ENCODE data around the gene PYROXD2. TPM values are rescaled to one million over a fixed set of nuclear protein-coding genes. Genes with fewer than 3 reads are reported as not detected.

The PYROXD2 gene
- total RNA-seq, 1 experiment from 2014 or later, result 7.0 TPM

DNA sequence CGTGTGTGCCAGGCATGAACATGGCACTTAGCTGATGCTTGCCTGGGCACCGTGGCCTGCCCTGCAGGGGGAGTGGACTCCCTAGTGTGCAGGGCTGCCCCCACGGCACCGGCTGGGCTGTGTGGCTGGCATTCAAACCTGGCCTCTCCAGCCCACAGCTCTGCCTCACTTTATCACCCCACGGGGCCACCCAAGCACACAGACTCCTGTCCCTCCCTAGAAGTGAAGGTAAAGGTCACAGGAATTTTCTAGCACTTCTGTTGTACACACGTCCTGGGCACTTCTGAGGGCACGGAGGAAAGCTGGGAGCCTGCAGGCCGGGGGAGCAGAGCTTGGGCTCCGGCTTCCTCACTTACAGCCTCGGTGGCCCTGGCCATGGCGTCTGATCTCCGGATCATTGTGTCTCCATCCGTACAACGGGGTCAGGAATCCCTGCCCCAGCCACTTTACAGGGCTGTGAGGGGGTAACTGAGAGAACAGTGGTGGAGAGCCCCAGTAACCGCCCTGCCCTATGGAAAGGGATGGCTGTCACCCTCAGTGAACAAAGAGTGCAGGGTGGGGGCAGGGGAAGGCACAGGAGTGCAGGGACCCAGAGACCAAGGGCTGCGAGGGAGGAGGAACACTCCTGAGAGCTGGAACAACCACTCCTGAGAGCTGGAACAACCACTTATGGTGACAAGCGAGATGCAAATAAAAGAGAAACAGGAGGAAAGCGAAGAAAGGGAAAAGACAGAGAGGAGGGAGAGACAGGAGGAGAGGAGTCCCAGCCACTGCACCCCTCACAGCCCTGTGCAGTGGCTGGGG lies 3.9 kb upstream of the PYROXD2 start:
- Mint-ChIP-seq H3K4me3 (ENCODE audit: low read depth, unreplicated experiment) (no peak overlapping the region), H3K9me3 (ENCODE audit: low read depth, unreplicated experiment) (no peaks in the 10 kb centered on the region), H3K4me1 (ENCODE audit: low read depth, unreplicated experiment) (no peaks in the 10 kb centered on the region), H3K27ac (ENCODE audit: unreplicated experiment) (no peak overlapping the region), H3K36me3 (ENCODE audit: insufficient read depth, unreplicated experiment) (peaks cover 6% of the 10 kb centered on the region), H3K27me3 (ENCODE audit: unreplicated experiment) (no peaks in the 10 kb centered on the region)
- no TSS peak for BruUV-seq (replicated peaks)
- TF ChIP-seq, protein P1, sequence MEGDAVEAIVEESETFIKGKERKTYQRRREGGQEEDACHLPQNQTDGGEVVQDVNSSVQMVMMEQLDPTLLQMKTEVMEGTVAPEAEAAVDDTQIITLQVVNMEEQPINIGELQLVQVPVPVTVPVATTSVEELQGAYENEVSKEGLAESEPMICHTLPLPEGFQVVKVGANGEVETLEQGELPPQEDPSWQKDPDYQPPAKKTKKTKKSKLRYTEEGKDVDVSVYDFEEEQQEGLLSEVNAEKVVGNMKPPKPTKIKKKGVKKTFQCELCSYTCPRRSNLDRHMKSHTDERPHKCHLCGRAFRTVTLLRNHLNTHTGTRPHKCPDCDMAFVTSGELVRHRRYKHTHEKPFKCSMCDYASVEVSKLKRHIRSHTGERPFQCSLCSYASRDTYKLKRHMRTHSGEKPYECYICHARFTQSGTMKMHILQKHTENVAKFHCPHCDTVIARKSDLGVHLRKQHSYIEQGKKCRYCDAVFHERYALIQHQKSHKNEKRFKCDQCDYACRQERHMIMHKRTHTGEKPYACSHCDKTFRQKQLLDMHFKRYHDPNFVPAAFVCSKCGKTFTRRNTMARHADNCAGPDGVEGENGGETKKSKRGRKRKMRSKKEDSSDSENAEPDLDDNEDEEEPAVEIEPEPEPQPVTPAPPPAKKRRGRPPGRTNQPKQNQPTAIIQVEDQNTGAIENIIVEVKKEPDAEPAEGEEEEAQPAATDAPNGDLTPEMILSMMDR (IDR thresholded peaks at IDR 0.05; ENCODE audit: unreplicated experiment), result no peak
- CTCF ChIA-PET, result no interaction called here
- intact Hi-C loops (cut with micrococcal nuclease; ENCODE audit: unreplicated experiment), result no loop called here
- no peak for DNase-seq

DNA sequence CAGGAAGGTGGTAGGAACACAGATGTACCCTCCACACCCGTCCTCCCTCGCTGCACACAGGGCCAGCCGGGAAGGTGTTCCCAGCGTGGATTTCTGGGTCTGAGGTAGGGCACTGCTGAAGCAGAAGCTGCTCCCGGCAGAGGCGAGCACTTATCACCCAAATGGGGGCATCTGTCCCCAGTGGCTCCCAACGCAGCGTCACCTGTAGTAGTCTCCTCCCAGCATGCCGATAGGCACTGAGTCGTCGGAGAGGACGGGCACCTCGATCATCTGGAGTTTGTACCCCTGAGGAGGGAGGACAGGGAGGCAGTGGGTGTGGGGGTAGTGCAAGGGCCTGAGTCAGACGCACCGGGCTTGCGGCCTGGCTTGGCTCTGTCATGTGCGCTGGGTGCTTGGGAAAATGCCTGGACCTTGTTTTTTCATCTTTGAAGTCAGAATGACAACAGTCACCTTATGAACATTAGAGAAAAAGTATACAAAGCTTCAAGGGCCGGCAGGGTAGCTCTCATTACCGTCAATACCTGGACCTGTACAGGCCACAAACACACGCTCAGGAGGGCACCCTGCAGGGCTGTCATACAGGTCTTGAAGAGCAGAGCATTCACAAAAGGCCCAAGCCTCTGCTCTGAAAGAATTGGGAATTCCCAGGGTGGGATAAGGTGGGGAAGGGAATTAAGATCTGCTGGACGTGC lies 3.1 kb upstream of the PYROXD2 start:
- Mint-ChIP-seq H3K36me3 (ENCODE audit: insufficient read depth, unreplicated experiment) (peaks cover 6% of the 10 kb centered on the region), H3K27me3 (ENCODE audit: unreplicated experiment) (no peaks in the 10 kb centered on the region), H3K4me3 (ENCODE audit: low read depth, unreplicated experiment) (no peak overlapping the region), H3K27ac (ENCODE audit: unreplicated experiment) (no peak overlapping the region), H3K9me3 (ENCODE audit: low read depth, unreplicated experiment) (no peaks in the 10 kb centered on the region), H3K4me1 (ENCODE audit: low read depth, unreplicated experiment) (no peaks in the 10 kb centered on the region)
- CTCF ChIA-PET, result no interaction called here
- DNase-seq, result no peak
- BruUV-seq (replicated peaks), result no TSS peak
- TF ChIP-seq, protein P1 (IDR thresholded peaks at IDR 0.05; ENCODE audit: unreplicated experiment), result no peak
- intact Hi-C loops (cut with micrococcal nuclease; ENCODE audit: unreplicated experiment), result no loop called here

DNA sequence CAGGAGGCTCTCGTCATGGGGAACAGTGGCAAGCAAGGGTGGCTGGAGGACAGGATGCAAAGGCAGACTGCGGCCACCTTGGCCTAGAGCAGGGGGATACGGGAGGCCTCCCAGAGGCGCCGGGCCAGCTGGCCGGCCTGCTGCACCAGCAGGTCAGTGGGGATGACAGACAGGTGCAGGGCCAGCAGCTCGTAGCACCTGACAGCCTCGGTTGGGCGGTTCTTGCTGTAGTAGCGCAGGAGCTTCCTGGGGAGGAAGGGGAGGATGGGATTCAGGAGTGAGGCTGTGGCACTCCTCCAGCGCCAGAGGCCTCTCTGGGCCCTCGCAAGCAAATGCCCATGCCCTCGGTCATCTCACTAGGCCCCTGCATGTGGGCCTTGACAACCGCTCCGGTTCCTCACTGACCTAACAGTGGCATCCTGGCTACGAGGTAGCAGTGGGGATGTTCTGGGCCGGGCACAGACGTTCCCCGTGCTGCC lies 2.5 kb upstream of the PYROXD2 start:
- DNase-seq, result no peak
- Mint-ChIP-seq H3K9me3 (ENCODE audit: low read depth, unreplicated experiment) (no peaks in the 10 kb centered on the region), H3K27me3 (ENCODE audit: unreplicated experiment) (no peaks in the 10 kb centered on the region), H3K27ac (ENCODE audit: unreplicated experiment) (no peak overlapping the region), H3K4me1 (ENCODE audit: low read depth, unreplicated experiment) (no peaks in the 10 kb centered on the region), H3K4me3 (ENCODE audit: low read depth, unreplicated experiment) (no peak overlapping the region), H3K36me3 (ENCODE audit: insufficient read depth, unreplicated experiment) (peaks cover 6% of the 10 kb centered on the region)
- no TSS peak for BruUV-seq (replicated peaks)
- intact Hi-C loops (cut with micrococcal nuclease; ENCODE audit: unreplicated experiment), result no loop called here
- TF ChIP-seq, protein P1 (IDR thresholded peaks at IDR 0.05; ENCODE audit: unreplicated experiment), result no peak
- CTCF ChIA-PET, result no interaction called here

DNA sequence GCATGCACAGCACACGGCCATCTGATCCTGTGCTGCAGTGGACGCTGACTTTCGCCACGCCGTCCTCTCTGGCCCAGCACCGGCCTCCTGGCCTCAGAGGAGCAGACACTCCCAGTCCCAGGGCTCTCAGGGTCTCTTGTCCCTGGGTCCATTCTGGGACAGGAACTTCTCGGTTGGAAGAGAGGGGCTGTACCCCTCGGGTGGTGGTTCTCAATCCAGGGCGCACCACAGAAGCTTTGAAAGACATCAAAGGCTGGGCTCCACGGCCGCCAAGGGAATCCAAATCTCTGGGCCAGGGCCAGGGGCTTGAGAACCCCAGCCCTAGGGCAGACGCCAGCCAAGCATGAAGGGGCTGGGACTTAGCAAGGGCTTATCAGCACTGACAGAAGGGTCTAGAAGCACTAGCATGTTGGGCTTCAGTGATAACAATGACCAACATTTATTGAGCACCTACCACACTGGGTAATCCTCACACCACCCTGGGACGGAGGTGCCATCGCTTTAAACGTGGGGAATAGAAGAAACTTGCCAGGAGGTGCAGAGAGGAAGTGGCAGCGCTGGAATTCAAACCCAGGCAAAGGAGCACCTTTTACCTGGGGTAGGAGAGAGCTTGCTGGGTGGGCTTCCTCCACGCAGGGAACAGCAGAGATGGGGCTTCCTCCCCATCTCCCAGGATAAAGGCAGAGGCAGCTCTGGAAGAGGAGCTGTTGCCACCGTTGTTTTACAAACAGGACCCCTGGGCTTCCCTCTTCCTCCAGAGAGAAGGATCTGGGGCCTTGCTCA lies 1.8 kb upstream of the PYROXD2 start:
- CTCF ChIA-PET, result no interaction called here
- no peak for DNase-seq
- intact Hi-C loops (cut with micrococcal nuclease; ENCODE audit: unreplicated experiment), result no loop called here
- H3K27me3 Mint-ChIP-seq (ENCODE audit: unreplicated experiment), result no peaks in the 10 kb centered on the region
- no peak overlapping the region for H3K27ac Mint-ChIP-seq (ENCODE audit: unreplicated experiment)
- no peaks in the 10 kb centered on the region for H3K9me3 Mint-ChIP-seq (ENCODE audit: low read depth, unreplicated experiment)
- no TSS peak for BruUV-seq (replicated peaks)
- H3K4me1 Mint-ChIP-seq (ENCODE audit: low read depth, unreplicated experiment), result no peaks in the 10 kb centered on the region
- TF ChIP-seq, protein P1 (IDR thresholded peaks at IDR 0.05; ENCODE audit: unreplicated experiment), result no peak
- H3K36me3 Mint-ChIP-seq (ENCODE audit: insufficient read depth, unreplicated experiment), result peaks cover 6% of the 10 kb centered on the region
- H3K4me3 Mint-ChIP-seq (ENCODE audit: low read depth, unreplicated experiment), result no peak overlapping the region
